Measurements from ENCODE around the gene JMJD4.

The JMJD4 gene

GRCh38 chr1:227729881-227730629 lies 5.0 kb downstream of the JMJD4 start:
- no peaks in the 10 kb centered on the region for H3K9me3 ChIP-seq (replicated peaks; ENCODE audit: insufficient read depth, low read length)
- H4K20me1 ChIP-seq (ENCODE audit: insufficient read depth, low read length): no peaks in the 10 kb centered on the region
- peak; percentile 65 for DNase-seq
- H3K9ac ChIP-seq (ENCODE audit: low read length): no peak overlapping the region
- H3K9me2 ChIP-seq (replicated peaks; ENCODE audit: insufficient read depth, low read length): no peaks in the 10 kb centered on the region
- H3F3A ChIP-seq (ENCODE audit: insufficient read depth, low read length): peaks cover 25% of the 10 kb centered on the region
- H3K36me3 ChIP-seq (replicated peaks; ENCODE audit: insufficient read depth, low read length): 0 out of 2 replicates have a peak, but pooled peaks cover 12% of the 10 kb centered on the region
- no peak overlapping the region for H3K4me3 ChIP-seq (ENCODE audit: low read length)
- H3K4me1 ChIP-seq (ENCODE audit: low read length): peaks cover 28% of the 10 kb centered on the region
- H3K79me2 ChIP-seq (ENCODE audit: low read length): peaks cover 32% of the 10 kb centered on the region
- no peaks in the 10 kb centered on the region for H3K27me3 ChIP-seq (replicated peaks; ENCODE audit: insufficient read depth, low read length)
- no peak overlapping the region for H2AFZ ChIP-seq (ENCODE audit: low read length)
- no peak for TF ChIP-seq EZH2phosphoT487 (IDR thresholded peaks at IDR 0.05; ENCODE audit: low read length)
- TF ChIP-seq, protein P1, sequence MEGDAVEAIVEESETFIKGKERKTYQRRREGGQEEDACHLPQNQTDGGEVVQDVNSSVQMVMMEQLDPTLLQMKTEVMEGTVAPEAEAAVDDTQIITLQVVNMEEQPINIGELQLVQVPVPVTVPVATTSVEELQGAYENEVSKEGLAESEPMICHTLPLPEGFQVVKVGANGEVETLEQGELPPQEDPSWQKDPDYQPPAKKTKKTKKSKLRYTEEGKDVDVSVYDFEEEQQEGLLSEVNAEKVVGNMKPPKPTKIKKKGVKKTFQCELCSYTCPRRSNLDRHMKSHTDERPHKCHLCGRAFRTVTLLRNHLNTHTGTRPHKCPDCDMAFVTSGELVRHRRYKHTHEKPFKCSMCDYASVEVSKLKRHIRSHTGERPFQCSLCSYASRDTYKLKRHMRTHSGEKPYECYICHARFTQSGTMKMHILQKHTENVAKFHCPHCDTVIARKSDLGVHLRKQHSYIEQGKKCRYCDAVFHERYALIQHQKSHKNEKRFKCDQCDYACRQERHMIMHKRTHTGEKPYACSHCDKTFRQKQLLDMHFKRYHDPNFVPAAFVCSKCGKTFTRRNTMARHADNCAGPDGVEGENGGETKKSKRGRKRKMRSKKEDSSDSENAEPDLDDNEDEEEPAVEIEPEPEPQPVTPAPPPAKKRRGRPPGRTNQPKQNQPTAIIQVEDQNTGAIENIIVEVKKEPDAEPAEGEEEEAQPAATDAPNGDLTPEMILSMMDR (IDR thresholded peaks at IDR 0.05; ENCODE audit: low read length): peak; percentile 90
- H3K27ac ChIP-seq (ENCODE audit: low read length): peak overlapping the region; percentile 18; the same call in 1 of the 2 replicates
- peak overlapping the region; percentile 99; the same call in 1 of the 2 replicates for H3K4me2 ChIP-seq (ENCODE audit: low read depth, low read length)

GRCh38 chr1:227729144-227729880 lies 5.8 kb downstream of the JMJD4 start:
- H3K79me2 ChIP-seq (ENCODE audit: low read length): peaks cover 25% of the 10 kb centered on the region
- peak overlapping the region; percentile 71; the same call in 1 of the 2 replicates for H3K9ac ChIP-seq (ENCODE audit: low read length)
- H3F3A ChIP-seq (ENCODE audit: insufficient read depth, low read length): peaks cover 25% of the 10 kb centered on the region
- peak overlapping the region; percentile 23; the same call in 1 of the 2 replicates for H3K27ac ChIP-seq (ENCODE audit: low read length)
- H3K9me2 ChIP-seq (replicated peaks; ENCODE audit: insufficient read depth, low read length): no peaks in the 10 kb centered on the region
- no peaks in the 10 kb centered on the region for H4K20me1 ChIP-seq (ENCODE audit: insufficient read depth, low read length)
- H3K4me3 ChIP-seq (ENCODE audit: low read length): peak overlapping the region; percentile 80
- H2AFZ ChIP-seq (ENCODE audit: low read length): no peak overlapping the region
- H3K27me3 ChIP-seq (replicated peaks; ENCODE audit: insufficient read depth, low read length): no peaks in the 10 kb centered on the region
- TF ChIP-seq EZH2 (optimal IDR thresholded peaks at IDR 0.05; ENCODE audit: low read depth, low read length) (no peak), EZH2phosphoT487 (IDR thresholded peaks at IDR 0.05; ENCODE audit: low read length) (no peak)
- TF ChIP-seq, protein P1 (IDR thresholded peaks at IDR 0.05; ENCODE audit: low read length): no peak
- no peaks in the 10 kb centered on the region for H3K9me3 ChIP-seq (replicated peaks; ENCODE audit: insufficient read depth, low read length)
- peaks cover 28% of the 10 kb centered on the region for H3K4me1 ChIP-seq (ENCODE audit: low read length)
- peak overlapping the region; percentile 99 for H3K4me2 ChIP-seq (ENCODE audit: low read depth, low read length)
- DNase-seq: peak; percentile 25
- H3K36me3 ChIP-seq (replicated peaks; ENCODE audit: insufficient read depth, low read length): 0 out of 2 replicates have a peak, but pooled peaks cover 12% of the 10 kb centered on the region

DNA sequence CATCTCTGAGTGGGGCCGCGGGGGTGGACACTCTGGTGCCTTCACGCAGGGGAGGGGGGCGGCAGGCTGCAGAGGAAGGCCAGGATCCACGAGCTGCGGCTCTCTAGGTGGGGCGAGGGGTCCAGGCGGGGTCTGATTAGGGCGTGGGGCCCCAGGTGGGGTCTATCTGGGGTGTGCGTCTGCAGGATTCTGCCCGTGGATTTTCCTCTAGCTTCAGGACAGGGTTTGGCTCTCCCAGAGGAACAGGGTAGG lies 6.3 kb downstream of the JMJD4 start:
- peaks cover 26% of the 10 kb centered on the region for H3K4me1 ChIP-seq (ENCODE audit: low read length)

More for the DNA sequence above, 6.3 kb downstream of the JMJD4 start:
- H3K79me2 ChIP-seq (ENCODE audit: low read length): peaks cover 20% of the 10 kb centered on the region
- no peaks in the 10 kb centered on the region for H3K9me2 ChIP-seq (replicated peaks; ENCODE audit: insufficient read depth, low read length)
- DNase-seq: no peak
- peak overlapping the region; percentile 69 for H2AFZ ChIP-seq (ENCODE audit: low read length)
- H3K4me3 ChIP-seq (ENCODE audit: low read length): peak overlapping the region; percentile 80
- no peaks in the 10 kb centered on the region for H3K27me3 ChIP-seq (replicated peaks; ENCODE audit: insufficient read depth, low read length)
- TF ChIP-seq, protein P1 (IDR thresholded peaks at IDR 0.05; ENCODE audit: low read length): no peak
- no peak for TF ChIP-seq EZH2phosphoT487 (IDR thresholded peaks at IDR 0.05; ENCODE audit: low read length)
- no peak for TF ChIP-seq EZH2 (optimal IDR thresholded peaks at IDR 0.05; ENCODE audit: low read depth, low read length)
- H3K9me3 ChIP-seq (replicated peaks; ENCODE audit: insufficient read depth, low read length): no peaks in the 10 kb centered on the region
- H3K36me3 ChIP-seq (replicated peaks; ENCODE audit: insufficient read depth, low read length): 0 out of 2 replicates have a peak, but pooled peaks cover 12% of the 10 kb centered on the region
- no peaks in the 10 kb centered on the region for H4K20me1 ChIP-seq (ENCODE audit: insufficient read depth, low read length)
- H3K4me2 ChIP-seq (ENCODE audit: low read depth, low read length): peak overlapping the region; percentile 99
- H3K9ac ChIP-seq (ENCODE audit: low read length): peak overlapping the region; percentile 71; the same call in 1 of the 2 replicates
- peak overlapping the region; percentile 23; the same call in 1 of the 2 replicates for H3K27ac ChIP-seq (ENCODE audit: low read length)
- peaks cover 25% of the 10 kb centered on the region for H3F3A ChIP-seq (ENCODE audit: insufficient read depth, low read length)

Measured in MM.1S (cell line).